ENCODE data around the gene C11orf98.
"Not testable (repeated sequence)": the region's sequence is repeated elsewhere in the genome, so short reads cannot be mapped to it uniquely, and the experiment has no call there.

Gene C11orf98

DNA sequence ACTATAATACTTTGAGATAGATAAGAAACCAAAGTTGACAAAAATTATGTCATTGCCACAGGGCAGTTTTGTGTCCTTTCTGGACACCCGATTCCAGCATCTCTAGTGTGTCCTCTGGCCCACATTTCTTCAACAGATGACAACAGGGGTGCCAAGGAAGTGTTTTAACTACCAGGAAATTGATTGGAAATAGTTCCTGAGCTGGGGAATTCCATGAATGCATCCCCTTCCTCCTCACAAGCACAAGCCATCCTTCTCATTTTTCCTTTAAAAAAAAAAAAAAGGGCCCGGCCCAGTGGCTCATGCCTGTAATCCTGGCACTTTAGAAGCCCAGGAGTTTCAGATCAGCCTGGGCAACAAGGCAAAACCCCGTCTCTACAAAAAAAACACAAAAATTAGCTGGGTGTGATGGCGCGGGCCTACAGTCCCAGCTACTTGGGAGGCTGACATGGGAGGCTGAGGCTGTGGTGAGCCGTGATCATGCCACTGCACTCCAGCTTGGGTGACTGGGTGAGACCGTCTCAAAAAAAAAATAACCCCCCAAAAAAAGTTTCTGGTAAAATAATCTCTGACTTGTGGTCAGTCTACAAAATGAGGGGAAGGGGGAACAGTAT, 42.4 kb downstream of the C11orf98 start:
- Histone ChIP-seq H3K36me3 (ENCODE audit: low read length) (no peaks in the 10 kb centered on the region), H4K20me1 (ENCODE audit: low read depth, low read length) (no peaks in the 10 kb centered on the region), H3K4me3 (ENCODE audit: insufficient read depth, low read length, poor library complexity, severe bottlenecking) (no peak overlapping the region), H3K9me2 (replicated peaks; ENCODE audit: insufficient read depth, low read length) (no peaks in the 10 kb centered on the region), H3K9me3 (ENCODE audit: insufficient read depth, low read length) (no peaks in the 10 kb centered on the region), H3K27me3 (ENCODE audit: low read length) (no peaks in the 10 kb centered on the region), H3K9ac (ENCODE audit: low read length) (peak overlapping the region; percentile 96), H2AFZ (ENCODE audit: low read depth, low read length, severe bottlenecking) (peak overlapping the region; percentile 15), H3K27ac (ENCODE audit: low read depth, low read length) (peak overlapping the region; percentile 89), H3F3A (ENCODE audit: insufficient read depth) (peaks cover 29% of the 10 kb centered on the region), H3K4me2 (ENCODE audit: low read depth, low read length, poor library complexity, severe bottlenecking) (peak overlapping the region; percentile 97), H3K79me2 (ENCODE audit: insufficient read depth, low read length) (peaks cover 18% of the 10 kb centered on the region)
- TF ChIP-seq CTCF (IDR thresholded peaks at IDR 0.05; ENCODE audit: insufficient read depth, low read length, poor library complexity, severe bottlenecking), result no peak
- no peak for TF ChIP-seq EZH2phosphoT487 (conservative IDR thresholded peaks at IDR 0.05; ENCODE audit: low read length)

GRCh38 chr11:62621567-62622470, 43.2 kb downstream of the C11orf98 start, which contains the start of gene B3GAT3:
TSS of gene B3GAT3 (minus strand) at chr11:62621986. CDS start at chr11:62621947, 39 bp downstream.
- Histone ChIP-seq H3K4me3 (ENCODE audit: insufficient read depth, low read length, poor library complexity, severe bottlenecking) (peak within 1 kb of the TSS; percentile 97), H3K9me2 (replicated peaks; ENCODE audit: insufficient read depth, low read length) (no peaks in the 10 kb centered on the region), H3K9me3 (ENCODE audit: insufficient read depth, low read length) (no peaks in the 10 kb centered on the region), H3K27me3 (ENCODE audit: low read length) (no peaks in the 10 kb centered on the region), H3K36me3 (ENCODE audit: low read length) (no peaks in the 10 kb centered on the region), H3F3A (ENCODE audit: insufficient read depth) (peaks cover 29% of the 10 kb centered on the region), H3K4me2 (ENCODE audit: low read depth, low read length, poor library complexity, severe bottlenecking) (peak within 1 kb of the TSS; percentile 97), H2AFZ (ENCODE audit: low read depth, low read length, severe bottlenecking) (peak within 1 kb of the TSS; percentile 62), H4K20me1 (ENCODE audit: low read depth, low read length) (no peaks in the 10 kb centered on the region), H3K79me2 (ENCODE audit: insufficient read depth, low read length) (peaks cover 18% of the 10 kb centered on the region), H3K9ac (ENCODE audit: low read length) (peak within 1 kb of the TSS; percentile 96), H3K27ac (ENCODE audit: low read depth, low read length) (peak within 1 kb of the TSS; percentile 89)
- no peak for TF ChIP-seq EZH2phosphoT487 (conservative IDR thresholded peaks at IDR 0.05; ENCODE audit: low read length)
- no peak for TF ChIP-seq CTCF (IDR thresholded peaks at IDR 0.05; ENCODE audit: insufficient read depth, low read length, poor library complexity, severe bottlenecking)

GRCh38 chr11:62621027-62621566, 43.9 kb downstream of the C11orf98 start:
- Histone ChIP-seq H4K20me1 (ENCODE audit: low read depth, low read length) (no peaks in the 10 kb centered on the region), H3K27ac (ENCODE audit: low read depth, low read length) (peak overlapping the region; percentile 89), H3K36me3 (ENCODE audit: low read length) (no peaks in the 10 kb centered on the region), H3F3A (ENCODE audit: insufficient read depth) (peaks cover 29% of the 10 kb centered on the region), H3K9ac (ENCODE audit: low read length) (peak overlapping the region; percentile 96), H3K9me2 (replicated peaks; ENCODE audit: insufficient read depth, low read length) (no peaks in the 10 kb centered on the region), H3K4me3 (ENCODE audit: insufficient read depth, low read length, poor library complexity, severe bottlenecking) (peak overlapping the region; percentile 97), H3K4me2 (ENCODE audit: low read depth, low read length, poor library complexity, severe bottlenecking) (peak overlapping the region; percentile 97), H3K9me3 (ENCODE audit: insufficient read depth, low read length) (no peaks in the 10 kb centered on the region), H3K79me2 (ENCODE audit: insufficient read depth, low read length) (peaks cover 18% of the 10 kb centered on the region), H3K27me3 (ENCODE audit: low read length) (no peaks in the 10 kb centered on the region), H2AFZ (ENCODE audit: low read depth, low read length, severe bottlenecking) (peak overlapping the region; percentile 62)
- TF ChIP-seq CTCF (IDR thresholded peaks at IDR 0.05; ENCODE audit: insufficient read depth, low read length, poor library complexity, severe bottlenecking) (no peak), EZH2phosphoT487 (conservative IDR thresholded peaks at IDR 0.05; ENCODE audit: low read length) (no peak)

DNA sequence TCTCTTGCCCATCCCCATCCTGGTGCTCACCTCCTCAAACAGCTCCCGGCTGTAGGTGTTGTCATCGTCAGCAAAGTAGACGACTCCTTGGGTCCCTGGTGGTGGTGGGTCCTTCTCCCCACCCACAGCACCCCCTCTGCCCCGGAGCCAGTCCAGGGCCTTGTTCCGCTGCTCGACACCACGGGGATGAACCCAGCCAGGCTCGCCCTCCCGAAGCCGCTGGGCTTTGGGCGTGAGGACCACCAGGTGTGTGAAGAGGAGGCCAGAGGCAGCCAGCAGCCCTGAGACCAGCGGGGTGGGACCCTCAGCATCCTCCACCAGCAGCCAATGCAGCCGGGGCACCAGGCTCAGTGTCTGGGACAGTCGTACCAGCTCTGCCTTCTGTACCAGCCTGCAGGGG, 48.1 kb downstream of the C11orf98 start:
- H4K20me1 ChIP-seq (ENCODE audit: low read depth, low read length); H3K27ac ChIP-seq (ENCODE audit: low read depth, low read length); H3K36me3 ChIP-seq (ENCODE audit: low read length); H3K9me2 ChIP-seq (replicated peaks; ENCODE audit: insufficient read depth, low read length); H3K4me2 ChIP-seq (ENCODE audit: low read depth, low read length, poor library complexity, severe bottlenecking); H2AFZ ChIP-seq (ENCODE audit: low read depth, low read length, severe bottlenecking); H3K9me3 ChIP-seq (ENCODE audit: insufficient read depth, low read length); H3K27me3 ChIP-seq (ENCODE audit: low read length); H3K9ac ChIP-seq (ENCODE audit: low read length); H3K4me3 ChIP-seq (ENCODE audit: insufficient read depth, low read length, poor library complexity, severe bottlenecking): not testable (repeated sequence)
- peaks cover 18% of the 10 kb centered on the region for H3K79me2 ChIP-seq (ENCODE audit: insufficient read depth, low read length)
- peaks cover 18% of the 10 kb centered on the region for H3F3A ChIP-seq (ENCODE audit: insufficient read depth)
